Ovary (tissue), 10 donors: Measurements from ENCODE around the gene ACTRT3. TPM values are rescaled to one million over a fixed set of nuclear protein-coding genes. Genes with fewer than 3 reads are reported as not detected.

Experiments used
- DNase-seq, 5 donors: peaks; one replicate each; pipeline ENCODE4 v3.0.0-alpha.2; 2019 to 2020
- H3K27ac ChIP-seq, 2 donors: fragments of 200-600 bp; one replicate each; pipeline versions ENCODE4 v1.5.1 to v1.8.0; 2019 to 2022
- H3K27me3 ChIP-seq: fragments of 200-600 bp; one replicate; pipeline ENCODE4 v1.8.0; 2022
- H3K36me3 ChIP-seq: fragments of 200-600 bp; sonication (generic); one replicate; pipeline ENCODE4 v1.5.1; 2019
- H3K4me1 ChIP-seq: one replicate; pipeline ENCODE4 v1.8.1; 2013; ENCODE audit warnings: mild to moderate bottlenecking, moderate library complexity; ENCODE audit not compliant: insufficient read depth
- H3K4me3 ChIP-seq: fragments of 200-600 bp; sonication (generic); one replicate; pipeline ENCODE4 v1.5.1; 2017
- H3K9me3 ChIP-seq, 2 donors: fragments of 200-600 bp in 1 of 2; sonication (generic) in 1 of 2; one replicate each; pipeline versions ENCODE4 v1.5.1 to v1.8.1; 2013 to 2019; ENCODE audit warnings: mild to moderate bottlenecking in 1 of 2, moderate library complexity in 1 of 2
- CTCF ChIP-seq, 3 donors: fragments of 450-650 bp in 2 of 3; fragments of 200-600 bp in 1 of 3; IDR thresholded peaks; one replicate each; pipeline versions ENCODE4 v1.5.1 to v1.8.0; 2016 to 2022; ENCODE audit warnings: antibody characterized with exemption in 3 of 3, mild to moderate bottlenecking in 1 of 3
- EP300 ChIP-seq: sonication (generic); formaldehyde crosslinking; IDR thresholded peaks from one replicate; pipeline ENCODE4 v1.6.1; 2017; ENCODE audit warnings: antibody characterized with exemption
- POLR2A ChIP-seq: fragments of 450-650 bp; IDR thresholded peaks from one replicate; pipeline ENCODE4 v1.6.1; 2017; ENCODE audit warnings: antibody characterized with exemption, mild to moderate bottlenecking, moderate library complexity
- WGBS, 3 donors: extraction: QIAGEN DNeasy Blood & Tissue Kit in 1 of 3; methylation state at CpG; one replicate each; pipeline versions ENCODE4 v1.1.5 to v1.1.7; 2013 to 2017; 5-methylcytosine and 5-hydroxymethylcytosine counted together
- intact Hi-C, 4 donors: fragments of 100-400 bp; cut with DNase I; formaldehyde crosslinking; loops; one replicate each; pipeline versions ENCODE4 v1.11.0 to v1.15.1; 2022 to 2023
- long read RNA-seq, 3 donors: library from polyadenylated mRNA in 2 of 3; unstranded in 2 of 3; transcript quantifications; one replicate each; pipeline ENCODE4 v2.0.0 and lab custom pipeline, GENCODE V29; 2021 to 2026
- polyA plus RNA-seq, 2 donors: library from polyadenylated mRNA; stranded (reverse); fragments of 200-250 nt in 1 of 2; fragments of 350-450 nt in 1 of 2; fragmentation: Illumina TruSeq in 1 of 2; extraction: RNeasy Lipid Tissue Mini Kit (QIAGEN cat#74804) in 1 of 2; gene quantifications; one replicate each; pipeline ENCODE4 v1.2.3, GENCODE V29; 2013 to 2014
- total RNA-seq, 7 donors: library from RNA; depleted of rRNA in 2 of 7; stranded (reverse); fragments of >200 nt in 2 of 7; fragmentation: NEBNext Ultra II Directional in 3 of 7; extraction: Animal tissue kit (Norgen Biotek cat#: 25700) in 3 of 7; gene quantifications; one replicate each; pipeline versions ENCODE4 v1.1.0 to v1.2.4, GENCODE V29; 2016 to 2023
- donor health status: DM: no; HTN: no; CAD: no; lungs with moderate emphysema.
- donor health status: DM: no; HTN: no; CAD: no.
- donor health status: Bipolar disorder and iron deficiency.
- donor health status: DM: yes; HTN: yes; CAD: no.
- donor health status: DM: no; HTN: no; CAD: no.
- donor health status: DM: yes; HTN: yes; CAD: no.

Gene ACTRT3
- 1 to 10 TPM in 6 of 7 donors, under 1 TPM in 1; 0.34 to 3.8 (median 3.1) TPM for total RNA-seq
- 1 to 10 TPM; 1.5 to 2.0 TPM for polyA plus RNA-seq
- long read RNA-seq, donor 1, transcript ACTRT3-201 (2 exons, 2,005 nt), result major isoform, 28 of 29 reads
- long read RNA-seq, donor 1, partial matches to known transcripts, result 0 of 29 reads
- long read RNA-seq, donor 1, other reads (novel, unspliced or antisense), result 1 of 29 reads
- long read RNA-seq, donor 2, partial matches to known transcripts, result 7 of 8 reads
- long read RNA-seq, donor 2, other reads (novel, unspliced or antisense), result 0 of 8 reads
- long read RNA-seq, donor 3, transcript ACTRT3-201 (2 exons, 2,005 nt), result major isoform, 5 of 6 reads
- long read RNA-seq, donor 3, partial matches to known transcripts, result 0 of 6 reads
- long read RNA-seq, donor 3, other reads (novel, unspliced or antisense), result 1 of 6 reads

- TF ChIP-seq CTCF (IDR thresholded peaks at IDR 0.05) (no peak), POLR2A (no peak), EP300 (no peak)
- Histone ChIP-seq H3K36me3 (no peaks in the 10 kb centered on the region), H3K4me1 (peaks cover 2% of the 10 kb centered on the region), H3K27ac (peak within 1 kb of the TSS; percentile 74 to 79), H3K4me3 (peak within 1 kb of the TSS; percentile 60), H3K9me3 (no peaks in the 10 kb centered on the region), H3K27me3 (no peaks in the 10 kb centered on the region)
- peak; percentile 60 to 82 (median 73) for DNase-seq
- WGBS, 3 donors, result 1 to 2% (median 2%) methylated on average over 31 to 51 of the region's 51 CpGs
- intact Hi-C loops, result loop anchor here in 2 of 4 donors (10.0 kb wide), 2 partner anchors 195 to 585 kb away; partner anchors contain the start of genes SEC62 (in 1 of the 2) and SKIL (in 1 of the 2)
Observed at GRCh38 chr3:169769287-169770181, at the start of gene ACTRT3. Gene ACTRT3 (minus strand): TSS chr3:169769561. CDS start chr3:169769520, 41 bp downstream.

- no peak for DNase-seq
- H3K9me3 ChIP-seq, result no peaks in the 10 kb centered on the region
- no peak overlapping the region for H3K4me3 ChIP-seq
- no peak overlapping the region for H3K27ac ChIP-seq
- H3K36me3 ChIP-seq, result no peaks in the 10 kb centered on the region
- no peaks in the 10 kb centered on the region for H3K27me3 ChIP-seq
- no peaks in the 10 kb centered on the region for H3K4me1 ChIP-seq
- intact Hi-C loops, result no loop called here
- 82 to 86% (median 83%) methylated on average over 2 of the region's 2 CpGs for WGBS, 3 donors
- no peak for TF ChIP-seq EP300
- no peak for TF ChIP-seq POLR2A
- no peak for TF ChIP-seq CTCF (IDR thresholded peaks at IDR 0.05)
Observed at GRCh38 chr3:169818316-169818715, 49.0 kb upstream of the ACTRT3 start.

GRCh38 chr3:169815590-169816150 is 46.3 kb upstream of the ACTRT3 start:
- WGBS, 3 donors, result 90 to 94% (median 93%) methylated on average over 4 of the region's 4 CpGs
- H3K27me3 ChIP-seq, result no peaks in the 10 kb centered on the region
- H3K9me3 ChIP-seq, result no peaks in the 10 kb centered on the region
- H3K4me3 ChIP-seq, result no peak overlapping the region
- no peak overlapping the region for H3K27ac ChIP-seq
- no peaks in the 10 kb centered on the region for H3K36me3 ChIP-seq
- intact Hi-C loops, result no loop called here
- TF ChIP-seq CTCF (IDR thresholded peaks at IDR 0.05) (no peak), EP300 (no peak), POLR2A (no peak)
- no peak for DNase-seq
- H3K4me1 ChIP-seq, result no peaks in the 10 kb centered on the region
